Osteocyte (in vitro differentiated cells): ENCODE data around the gene PSMD3. TPM values are rescaled to one million over a fixed set of nuclear protein-coding genes. Genes with fewer than 3 reads are reported as not detected.

Experiments
- DNase-seq: peaks from one replicate; pipeline ENCODE4 v3.0.0; 2021; ENCODE audit warnings: mixed read lengths; ENCODE audit not compliant: unreplicated experiment; ENCODE audit errors: extremely low spot score
- H3K27ac Mint-ChIP-seq: one replicate; pipeline ENCODE4 v1.8.0; 2021; ENCODE audit warnings: mild to moderate bottlenecking, mixed read lengths; ENCODE audit not compliant: unreplicated experiment
- H3K27me3 Mint-ChIP-seq: one replicate; pipeline ENCODE4 v1.8.0; 2021; ENCODE audit warnings: mixed read lengths; ENCODE audit not compliant: unreplicated experiment
- H3K36me3 Mint-ChIP-seq: one replicate; pipeline ENCODE4 v1.8.0; 2021; ENCODE audit warnings: mixed read lengths; ENCODE audit not compliant: unreplicated experiment
- H3K4me1 Mint-ChIP-seq: one replicate; pipeline ENCODE4 v1.8.0; 2021; ENCODE audit warnings: mixed read lengths; ENCODE audit not compliant: unreplicated experiment
- H3K4me3 Mint-ChIP-seq: one replicate; pipeline ENCODE4 v1.8.0; 2021; ENCODE audit warnings: mild to moderate bottlenecking, moderate library complexity, mixed read lengths; ENCODE audit not compliant: unreplicated experiment
- H3K9me3 Mint-ChIP-seq: one replicate; pipeline ENCODE4 v1.8.0; 2021; ENCODE audit warnings: mixed read lengths; ENCODE audit not compliant: unreplicated experiment
- CTCF ChIP-seq: fragments of 200-600 bp; sonication (generic); IDR thresholded peaks from 2 replicates; pipeline ENCODE4 v1.5.0; 2021; ENCODE audit warnings: antibody characterized with exemption, mild to moderate bottlenecking, moderate library complexity
- total RNA-seq: library from RNA; stranded (reverse); gene quantifications from 2 replicates; pipeline ENCODE4 v1.2.1, GENCODE V29; 2021

The PSMD3 gene
- total RNA-seq, 1 donor from 2014 or later, result 96.9 TPM

- DNase-seq, result no peak
- peaks cover 6% of the 10 kb centered on the region for H3K4me1 Mint-ChIP-seq
- no peaks in the 10 kb centered on the region for H3K27me3 Mint-ChIP-seq
- no peak for TF ChIP-seq CTCF
- H3K27ac Mint-ChIP-seq, result no peak overlapping the region
- H3K4me3 Mint-ChIP-seq, result no peak overlapping the region
- H3K36me3 Mint-ChIP-seq, result no peaks in the 10 kb centered on the region
- no peaks in the 10 kb centered on the region for H3K9me3 Mint-ChIP-seq
Observed at GRCh38 chr17:39938140-39938869, 42.3 kb upstream of the PSMD3 start.

- Mint-ChIP-seq H3K27me3 (no peaks in the 10 kb centered on the region), H3K27ac (no peak overlapping the region), H3K36me3 (no peaks in the 10 kb centered on the region), H3K4me3 (no peak overlapping the region), H3K4me1 (peaks cover 6% of the 10 kb centered on the region), H3K9me3 (no peaks in the 10 kb centered on the region)
- no peak for DNase-seq
- TF ChIP-seq CTCF, result no peak
Observed at GRCh38 chr17:39939106-39939505, 41.5 kb upstream of the PSMD3 start.

- Mint-ChIP-seq H3K27me3 (no peaks in the 10 kb centered on the region), H3K4me1 (peaks cover 6% of the 10 kb centered on the region), H3K4me3 (no peak overlapping the region), H3K27ac (no peak overlapping the region), H3K9me3 (no peaks in the 10 kb centered on the region), H3K36me3 (no peaks in the 10 kb centered on the region)
- DNase-seq, result no peak
- peak; percentile 57 for TF ChIP-seq CTCF
Observed at GRCh38 chr17:39939588-39940419, 40.8 kb upstream of the PSMD3 start.

- no peaks in the 10 kb centered on the region for H3K9me3 Mint-ChIP-seq
- H3K27me3 Mint-ChIP-seq, result peaks cover 3% of the 10 kb centered on the region
- TF ChIP-seq CTCF, result no peak
- no peaks in the 10 kb centered on the region for H3K36me3 Mint-ChIP-seq
- DNase-seq, result no peak
- H3K4me1 Mint-ChIP-seq, result peaks cover 6% of the 10 kb centered on the region
- no peak overlapping the region for H3K4me3 Mint-ChIP-seq
- H3K27ac Mint-ChIP-seq, result no peak overlapping the region
Observed at GRCh38 chr17:39943702-39944392, 36.8 kb upstream of the PSMD3 start.

- Mint-ChIP-seq H3K36me3 (no peaks in the 10 kb centered on the region), H3K27ac (no peak overlapping the region), H3K4me3 (no peak overlapping the region), H3K9me3 (no peaks in the 10 kb centered on the region), H3K4me1 (peaks cover 4% of the 10 kb centered on the region), H3K27me3 (peaks cover 3% of the 10 kb centered on the region)
- no peak for DNase-seq
- no peak for TF ChIP-seq CTCF
Observed at GRCh38 chr17:39944393-39944711, 36.3 kb upstream of the PSMD3 start.
